ENCODE results near the gene PDHA1. TPM values are rescaled to one million over a fixed set of nuclear protein-coding genes. Genes with fewer than 3 reads are reported as not detected.
A peak's percentile ranks its signal among the peaks of the same experiment; 100 is the strongest.

Gene PDHA1
- total and polyA plus RNA-seq, 2 of the 8 experiments (the other 6 are each of a cell fraction or from before 2014, with no cell fraction given) = 128 to 225 TPM

- H3K4me3 ChIP-seq (ENCODE audit: extremely low read depth in 1 of 4, insufficient read depth in 2 of 4, low read depth in 3 of 4, low read length in 4 of 4) = no peak overlapping the region
- no peak overlapping the region for H2BK20ac ChIP-seq (ENCODE audit: low read length)
- H2AK5ac ChIP-seq (ENCODE audit: low read depth, low read length) = no peak overlapping the region
- ChIA-PET POLR2A (ENCODE audit: partially characterized antibody) (no interaction called here), CTCF (ENCODE audit: partially characterized antibody) (interaction anchor here (0.7 to 1.2 kb wide), 2 partner anchors 427 to 456 kb away, joined by 3 to 4 read pairs; no protein-coding TSS in a partner anchor)
- no peaks in the 10 kb centered on the region for H4K20me1 ChIP-seq (replicated peaks in 1 of 2; ENCODE audit: control insufficient read depth in 1 of 2, insufficient read depth in 2 of 2, low read length in 2 of 2)
- H3K27me3 ChIP-seq (replicated peaks in 1 of 4; ENCODE audit: control insufficient read depth in 3 of 4, extremely low read depth in 1 of 4, insufficient read depth in 3 of 4, low read length in 3 of 4) = no peaks in the 10 kb centered on the region
- no peak overlapping the region for H4K5ac ChIP-seq (ENCODE audit: insufficient read length, low read depth, low read length)
- no peak overlapping the region for H2BK5ac ChIP-seq (ENCODE audit: low read depth, low read length)
- DNase-seq (ENCODE audit: low read depth in 1 of 2, low spot score in 2 of 2) (no peak), FAIRE-seq (no peak)
- no peak overlapping the region for H4K91ac ChIP-seq (replicated peaks; ENCODE audit: insufficient read length, low read length)
- H4K8ac ChIP-seq (ENCODE audit: extremely low read depth, insufficient read depth, low read length) = no peak overlapping the region
- H3K14ac ChIP-seq (ENCODE audit: insufficient read length) = no peak overlapping the region
- H2AFZ ChIP-seq (ENCODE audit: low read length) = no peak overlapping the region
- WGBS, 2 experiments (ENCODE audit: extremely low coverage in 1 of 2, insufficient coverage in 1 of 2, insufficient read length in 1 of 2, insufficient replicate concordance in 2 of 2, low coverage in 1 of 2, low lambda C conversion rate in 2 of 2, missing lambda C conversion rate in 1 of 2) = 87% methylated on average over 6 of the region's 6 CpGs; no CpG with 5 or more reads in 1 of the 2 experiments
- peak overlapping the region in 1 of 2 experiments; percentile 86; a peak in 1 of 4 replicates for H3K4me2 ChIP-seq (ENCODE audit: insufficient read depth in 1 of 2, low read depth in 2 of 2, low read length in 2 of 2)
- no peak overlapping the region for H2BK120ac ChIP-seq (replicated peaks; ENCODE audit: low read depth, low read length)
- no peak overlapping the region for H3K56ac ChIP-seq (replicated peaks; ENCODE audit: insufficient read length, low read depth, low read length)
- H3K4me1 ChIP-seq (replicated peaks in 1 of 4; ENCODE audit: control insufficient read depth in 3 of 4, insufficient read depth in 4 of 4, low read length in 3 of 4) = peaks cover 0 to 3% (median 0%) of the 10 kb centered on the region in 4 experiments; a peak in 2 of 7 replicates
- no peaks in the 10 kb centered on the region for H3K36me3 ChIP-seq (ENCODE audit: control insufficient read depth in 2 of 4, insufficient read depth in 4 of 4, low read length in 3 of 4)
- no peaks in the 10 kb centered on the region for H3K9me3 ChIP-seq (ENCODE audit: insufficient read depth in 2 of 2, low read depth in 1 of 2, low read length in 1 of 2)
- no peak overlapping the region for H3K9ac ChIP-seq (replicated peaks in 1 of 4; ENCODE audit: extremely low read depth in 1 of 4, low read depth in 3 of 4, low read length in 3 of 4)
- no peaks in the 10 kb centered on the region for H3K79me1 ChIP-seq (ENCODE audit: low read depth, low read length)
- no peak overlapping the region for H2BK12ac ChIP-seq (ENCODE audit: low read depth, low read length)
- TF ChIP-seq KDM1A (IDR thresholded peaks at IDR 0.05; ENCODE audit: borderline replicate concordance, low read length) = no peak
- H3K23me2 ChIP-seq (ENCODE audit: low read depth, low read length) = peaks cover 2% of the 10 kb centered on the region; the same call in 1 of the 2 replicates
- no peak overlapping the region for H3K18ac ChIP-seq (ENCODE audit: extremely low read depth, low read length)
- H2BK15ac ChIP-seq (ENCODE audit: low read length) = no peak overlapping the region
- H3K79me2 ChIP-seq (ENCODE audit: control insufficient read depth in 1 of 2, insufficient read depth in 2 of 2, low read length in 2 of 2) = peaks cover 4 to 31% of the 10 kb centered on the region in 2 experiments; a peak in 3 of 4 replicates
- H3K27ac ChIP-seq (ENCODE audit: low read depth, low read length) = no peak overlapping the region
- H3K4ac ChIP-seq (replicated peaks; ENCODE audit: insufficient read length, low read depth, low read length) = no peak overlapping the region
- H3K23ac ChIP-seq (ENCODE audit: insufficient read length) = no peak overlapping the region
Measured at GRCh38 chrX:19342331-19342906, 1.3 kb upstream of the PDHA1 start.

Data from H1 (cell line).